ENCODE data around the gene WNK2.

DNA sequence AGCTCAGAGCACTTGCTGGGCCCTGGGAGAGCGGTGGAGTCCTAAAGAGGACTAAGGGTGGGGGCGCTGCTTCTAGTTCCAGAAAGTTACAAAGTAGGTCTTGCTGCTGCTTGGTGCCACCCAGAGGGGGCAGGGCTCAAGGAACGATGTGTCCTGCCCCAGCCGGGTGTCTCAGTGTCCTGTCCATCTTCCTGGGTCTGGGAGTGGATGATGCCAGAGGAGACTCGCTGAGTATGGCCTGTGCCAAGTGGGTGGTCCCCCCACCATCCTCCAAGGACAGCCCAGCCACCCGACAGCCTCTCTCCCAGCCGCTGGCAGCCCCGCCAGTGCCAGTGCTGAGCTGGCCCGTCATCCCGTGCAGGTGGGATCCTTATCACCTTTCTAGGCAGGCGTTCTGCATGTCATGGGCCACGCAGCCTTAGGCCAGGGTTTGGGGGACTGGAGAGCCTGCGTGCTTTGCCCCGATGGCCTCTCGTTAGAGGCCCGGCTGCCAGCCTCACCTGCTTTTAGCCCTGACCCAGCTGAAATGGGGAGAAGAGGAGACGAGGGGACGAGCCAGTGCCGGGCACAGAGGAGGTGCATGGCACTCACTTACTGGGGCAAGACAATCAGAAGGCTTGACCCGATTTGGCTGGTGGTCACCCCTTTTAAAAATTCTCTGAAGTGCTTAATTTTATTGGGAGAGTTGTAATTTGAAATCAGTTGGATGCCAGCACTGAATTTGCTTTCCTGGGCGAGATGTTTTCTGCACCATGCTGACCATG is 5.6 kb downstream of the WNK2 start:
- TF ChIP-seq CTCF (IDR thresholded peaks at IDR 0.05; ENCODE audit: insufficient read depth, low read depth, low read length): no peak
- no peak for TF ChIP-seq EZH2 (IDR thresholded peaks at IDR 0.05; ENCODE audit: insufficient read depth, low read length)
